H7 (cell line): ENCODE data around the gene RABGAP1L. TPM values are rescaled to one million over a fixed set of nuclear protein-coding genes. Genes with fewer than 3 reads are reported as not detected.
"Not testable (repeated sequence)": the region's sequence is repeated elsewhere in the genome, so short reads cannot be mapped to it uniquely, and the experiment has no call there.

Experiments
- DNase-seq: peaks from one replicate; pipeline ENCODE4 v3.0.0; 2012
- H3K27me3 ChIP-seq: 2 replicates; pipeline ENCODE4 v1.6.0; 2011; ENCODE audit warnings: mild to moderate bottlenecking, low read length; ENCODE audit not compliant: control insufficient read depth, insufficient read depth
- H3K36me3 ChIP-seq: replicated peaks from 2 replicates; pipeline ENCODE4 v1.5.1; 2011; ENCODE audit warnings: low read length; ENCODE audit not compliant: control insufficient read depth, insufficient read depth
- H3K4me3 ChIP-seq: 2 replicates; pipeline ENCODE4 v1.5.1; 2011; ENCODE audit warnings: low read depth, mild to moderate bottlenecking, control low read depth, low read length, moderate library complexity; ENCODE audit not compliant: insufficient read depth
- total RNA-seq: library from RNA; depleted of rRNA; stranded (reverse); fragments of >200 nt; shearing (Covaris generic); gene quantifications from 2 replicates; pipeline ENCODE4 v1.2.3, GENCODE V29; 2014

The RABGAP1L gene
- total RNA-seq, 1 experiment from 2014 or later: 31.9 TPM

DNA sequence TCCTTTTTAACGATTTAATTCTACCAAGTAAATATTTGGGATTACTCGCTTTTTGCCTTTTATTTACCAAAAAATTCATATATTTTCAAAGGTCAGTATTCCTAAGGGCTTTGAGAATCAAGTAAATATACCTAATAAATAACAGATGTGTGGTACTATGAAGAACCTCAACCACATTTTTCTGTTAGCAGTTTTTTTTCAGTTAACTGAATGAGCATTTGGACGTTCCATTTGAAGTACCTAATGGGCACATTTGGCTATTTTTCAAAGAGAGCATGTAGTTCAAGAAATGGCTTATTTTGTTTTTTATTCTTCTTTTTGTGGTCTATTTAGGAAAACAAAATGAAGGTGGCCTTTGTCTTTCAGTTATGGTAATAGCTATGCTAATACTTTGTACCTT lies 541.5 kb downstream of the RABGAP1L start:
- Histone ChIP-seq H3K27me3 (no peaks in the 10 kb centered on the region), H3K4me3 (no peak overlapping the region), H3K36me3 (no peaks in the 10 kb centered on the region)
- no peak for DNase-seq

DNA sequence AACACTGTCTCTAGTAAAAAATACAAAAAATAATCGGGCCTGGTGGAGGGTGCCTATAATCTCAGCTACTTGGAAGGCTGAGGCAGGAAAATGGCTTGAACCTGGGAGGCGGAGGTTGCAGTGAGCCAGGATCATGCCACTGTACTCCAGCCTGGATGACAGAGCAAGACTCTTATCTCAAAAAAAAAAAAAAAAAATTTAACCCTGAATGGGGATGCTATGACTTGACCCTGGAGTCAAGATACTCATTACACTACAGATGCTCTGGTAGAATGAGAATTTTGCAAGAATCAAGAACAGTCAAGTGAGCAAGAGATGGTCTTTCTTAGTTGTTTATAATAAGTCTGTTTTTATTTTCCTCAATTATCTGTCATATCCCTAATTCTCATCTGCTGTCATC lies 542.2 kb downstream of the RABGAP1L start:
- Histone ChIP-seq H3K36me3 (no peaks in the 10 kb centered on the region), H3K27me3 (no peaks in the 10 kb centered on the region), H3K4me3 (no peak overlapping the region)
- DNase-seq: no peak

DNA sequence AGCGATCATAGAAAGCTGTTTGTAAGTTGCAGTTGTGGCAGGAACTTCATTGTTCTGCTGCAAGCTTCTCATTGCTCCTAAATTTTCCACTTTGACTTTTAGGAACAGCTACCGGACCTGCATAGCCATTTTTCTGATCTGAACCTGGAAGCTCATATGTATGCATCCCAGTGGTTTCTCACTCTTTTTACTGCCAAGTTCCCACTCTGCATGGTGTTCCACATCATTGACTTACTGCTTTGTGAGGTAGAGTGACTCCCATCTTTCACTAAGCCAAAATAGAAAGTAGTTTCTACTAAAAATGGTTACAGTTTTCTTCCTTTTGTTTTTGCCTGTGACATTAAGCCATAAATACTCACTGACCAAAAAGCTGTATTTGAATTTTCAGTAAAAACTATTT lies 542.7 kb downstream of the RABGAP1L start:
- Histone ChIP-seq H3K36me3 (no peaks in the 10 kb centered on the region), H3K4me3 (no peak overlapping the region), H3K27me3 (no peaks in the 10 kb centered on the region)
- DNase-seq: no peak

DNA sequence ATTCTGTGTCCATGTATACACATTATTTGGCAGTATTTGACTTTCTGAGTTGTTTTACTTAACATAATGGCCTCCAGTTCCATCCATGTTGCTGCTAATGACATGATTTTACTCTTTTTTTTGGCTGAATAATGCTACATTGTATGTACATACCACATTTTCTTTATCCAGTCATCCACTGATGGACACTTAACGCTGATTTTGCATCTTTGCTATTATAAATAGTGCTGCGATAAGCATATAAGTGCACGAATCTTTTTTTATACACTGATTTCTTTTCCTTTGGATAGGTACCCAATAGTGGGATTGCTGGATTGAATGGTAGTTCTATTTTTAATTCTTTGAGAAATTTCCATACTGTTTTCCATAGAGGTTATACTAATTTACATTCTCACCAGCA lies 544.0 kb downstream of the RABGAP1L start:
- H3K4me3 ChIP-seq: no peak overlapping the region
- no peak for DNase-seq
- H3K36me3 ChIP-seq: no peaks in the 10 kb centered on the region
- H3K27me3 ChIP-seq: no peaks in the 10 kb centered on the region

DNA sequence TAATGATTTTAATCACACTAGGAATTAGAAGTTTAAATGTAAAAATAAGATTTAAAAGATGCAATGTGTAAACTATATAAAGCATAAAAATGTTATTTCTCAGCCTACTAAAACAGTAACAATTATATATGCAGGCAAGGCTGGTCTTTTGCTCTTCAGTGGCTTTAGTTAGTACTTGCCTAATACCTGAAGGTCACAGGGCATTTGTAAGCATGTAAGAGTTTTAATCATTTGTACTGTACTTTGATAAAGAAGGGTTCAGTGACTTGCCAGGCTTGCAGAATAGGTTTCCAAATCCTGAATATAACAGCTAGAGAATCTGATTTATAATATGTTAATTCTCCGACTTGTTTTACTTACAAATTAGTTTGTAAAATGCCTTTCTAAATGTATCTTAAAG lies 545.0 kb downstream of the RABGAP1L start:
- Histone ChIP-seq H3K27me3 (no peaks in the 10 kb centered on the region), H3K4me3 (no peak overlapping the region), H3K36me3 (no peaks in the 10 kb centered on the region)
- no peak for DNase-seq

DNA sequence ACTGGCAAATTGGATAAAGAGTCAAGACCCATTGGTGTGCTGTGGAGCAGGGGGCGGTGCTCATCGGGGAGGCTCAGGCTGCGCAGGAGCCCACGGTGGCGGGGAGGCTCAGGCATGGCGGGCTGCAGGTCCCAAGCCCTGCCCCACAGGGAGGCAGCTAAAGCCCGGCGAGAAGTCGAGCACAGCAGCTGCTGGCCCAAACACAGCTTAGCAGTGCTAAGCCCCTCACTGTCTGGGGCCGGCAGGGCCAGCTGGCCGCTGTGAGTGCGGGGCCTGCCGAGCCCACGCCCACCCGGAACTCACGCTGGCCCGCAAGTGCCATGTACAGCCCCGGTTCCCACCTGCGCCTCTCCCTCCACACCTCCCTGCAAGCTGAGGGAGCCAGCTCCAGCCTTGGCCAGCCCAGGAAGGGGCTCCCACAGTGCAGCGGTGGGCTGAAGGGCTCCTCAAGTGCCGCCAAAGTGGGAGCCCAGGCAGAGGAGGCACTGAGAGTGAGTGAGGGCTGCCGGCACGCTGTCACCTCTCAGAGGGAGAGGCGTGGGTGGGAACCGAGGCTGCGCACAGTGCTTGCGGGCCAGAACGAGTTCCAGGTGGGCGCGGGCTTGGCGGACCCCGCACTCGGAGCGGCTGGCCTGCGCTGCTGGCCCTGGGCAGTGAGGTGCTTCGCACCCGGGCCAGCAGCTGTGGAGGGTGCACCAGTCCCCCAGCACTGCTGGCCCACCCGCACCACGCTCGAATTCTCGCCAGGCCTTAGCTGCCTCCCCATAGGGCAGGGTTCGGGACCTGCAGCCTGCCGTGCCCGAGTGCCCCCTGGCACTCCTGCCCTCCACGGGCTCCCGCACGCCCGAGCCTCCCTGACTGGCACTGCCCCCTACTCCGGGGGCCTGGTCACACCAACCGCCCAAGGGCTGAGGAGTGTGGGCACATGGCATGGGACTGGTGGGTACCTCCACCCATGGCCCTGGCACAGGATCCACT lies 551.8 kb downstream of the RABGAP1L start:
- DNase-seq: no peak
- Histone ChIP-seq H3K36me3 (no peaks in the 10 kb centered on the region), H3K27me3 (no peaks in the 10 kb centered on the region), H3K4me3 (no peak overlapping the region)

DNA sequence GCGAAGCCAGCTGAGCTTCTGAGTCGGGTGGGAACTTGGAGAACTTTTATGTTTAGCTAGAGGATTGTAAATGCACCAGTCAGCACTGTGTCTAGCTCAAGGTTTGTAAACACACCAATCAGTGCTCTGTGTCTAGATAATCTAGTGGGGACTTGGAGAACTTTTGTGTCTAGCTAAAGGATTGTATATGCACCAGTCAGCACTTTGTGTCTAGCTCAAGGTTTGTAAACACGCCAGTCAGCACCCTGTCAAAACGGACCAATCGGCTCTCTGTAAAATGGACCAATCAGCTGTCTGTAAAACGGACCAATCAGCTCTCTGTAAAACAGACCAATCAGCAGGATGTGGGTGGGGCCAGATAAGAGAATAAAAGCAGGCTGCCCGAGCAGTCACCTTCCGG lies 552.5 kb downstream of the RABGAP1L start:
- not testable (repeated sequence) for DNase-seq, H3K27me3 ChIP-seq, H3K4me3 ChIP-seq, H3K36me3 ChIP-seq

DNA sequence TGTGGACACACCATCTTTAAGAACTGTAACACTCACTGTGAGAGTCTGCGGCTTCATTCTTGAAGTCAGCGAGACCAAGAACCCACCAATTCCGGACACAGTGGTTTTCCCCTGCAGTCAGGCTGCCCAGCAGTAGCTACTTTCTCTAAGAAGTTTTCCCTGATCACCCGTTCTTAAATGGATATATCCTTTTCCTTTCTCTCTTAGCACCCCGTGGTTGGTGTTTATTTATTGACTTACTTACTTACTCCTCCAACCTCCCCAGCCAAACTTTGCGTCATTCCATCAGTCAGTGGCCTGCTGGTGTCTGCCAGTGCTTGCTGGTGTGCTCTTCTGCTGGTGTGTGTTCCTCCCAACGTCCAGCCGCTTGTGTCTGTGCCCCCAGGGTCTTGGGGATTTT lies 553.2 kb downstream of the RABGAP1L start:
- no peaks in the 10 kb centered on the region for H3K36me3 ChIP-seq
- no peak for DNase-seq
- H3K27me3 ChIP-seq: no peaks in the 10 kb centered on the region
- no peak overlapping the region for H3K4me3 ChIP-seq

DNA sequence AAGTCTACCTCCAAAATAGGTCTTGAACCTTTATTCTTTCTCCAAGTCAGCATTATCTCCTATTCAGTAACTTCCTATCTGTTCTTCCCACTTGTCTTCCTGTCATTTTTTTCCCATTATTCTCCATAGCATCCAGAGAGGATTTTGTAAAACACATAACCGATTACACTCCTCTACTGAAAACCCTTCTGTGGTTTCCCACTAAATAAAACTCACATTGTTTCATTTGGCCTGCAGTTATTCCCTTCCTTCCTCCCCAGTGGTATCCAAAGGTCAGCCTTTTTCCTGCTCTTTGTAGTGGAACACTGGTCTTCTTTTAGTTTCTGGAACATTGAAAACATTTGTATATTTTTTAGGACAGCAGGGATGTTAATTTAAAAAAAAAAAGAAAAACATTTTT lies 554.5 kb downstream of the RABGAP1L start:
- Histone ChIP-seq H3K36me3 (no peaks in the 10 kb centered on the region), H3K27me3 (no peaks in the 10 kb centered on the region), H3K4me3 (no peak overlapping the region)
- no peak for DNase-seq

DNA sequence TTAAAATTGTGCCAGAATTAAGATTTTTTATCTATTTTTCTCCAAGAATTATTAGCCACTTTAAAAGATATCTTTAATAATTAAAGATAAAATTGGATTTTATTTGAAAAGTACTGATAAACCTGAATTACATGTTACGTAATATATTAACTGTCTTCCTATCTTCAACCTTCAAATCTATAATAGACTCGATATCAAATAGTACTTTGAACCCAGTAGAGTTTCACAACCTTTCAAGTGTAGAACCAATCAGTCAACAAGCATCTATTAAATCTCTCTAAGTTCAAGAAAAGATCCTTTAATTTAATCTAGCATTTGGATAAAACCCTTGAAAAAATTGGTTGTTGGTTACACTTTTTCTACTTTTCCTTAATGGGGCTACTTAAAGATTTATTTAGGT lies 559.9 kb downstream of the RABGAP1L start:
- Histone ChIP-seq H3K36me3 (no peaks in the 10 kb centered on the region), H3K27me3 (no peaks in the 10 kb centered on the region), H3K4me3 (no peak overlapping the region)
- DNase-seq: no peak

DNA sequence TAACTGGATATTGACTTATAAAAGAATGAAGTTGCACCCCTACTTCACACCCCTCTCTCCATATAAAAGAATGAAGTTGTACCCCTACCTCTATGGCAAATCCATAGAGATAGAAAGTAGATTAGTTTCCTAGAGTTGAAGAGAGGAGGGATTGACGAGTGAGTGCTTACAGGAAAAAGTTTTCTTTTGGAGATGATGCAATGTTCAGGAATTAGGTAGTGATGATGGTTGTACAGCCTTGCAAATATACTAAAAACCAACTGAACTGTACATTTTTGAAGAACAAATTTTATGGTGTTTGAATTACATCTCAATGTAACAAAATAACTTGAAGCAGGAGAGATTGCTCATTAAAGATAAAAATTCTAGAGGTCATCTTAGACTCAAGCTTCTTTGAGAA lies 561.3 kb downstream of the RABGAP1L start:
- Histone ChIP-seq H3K27me3 (no peaks in the 10 kb centered on the region), H3K4me3 (no peak overlapping the region), H3K36me3 (no peaks in the 10 kb centered on the region)
- no peak for DNase-seq

DNA sequence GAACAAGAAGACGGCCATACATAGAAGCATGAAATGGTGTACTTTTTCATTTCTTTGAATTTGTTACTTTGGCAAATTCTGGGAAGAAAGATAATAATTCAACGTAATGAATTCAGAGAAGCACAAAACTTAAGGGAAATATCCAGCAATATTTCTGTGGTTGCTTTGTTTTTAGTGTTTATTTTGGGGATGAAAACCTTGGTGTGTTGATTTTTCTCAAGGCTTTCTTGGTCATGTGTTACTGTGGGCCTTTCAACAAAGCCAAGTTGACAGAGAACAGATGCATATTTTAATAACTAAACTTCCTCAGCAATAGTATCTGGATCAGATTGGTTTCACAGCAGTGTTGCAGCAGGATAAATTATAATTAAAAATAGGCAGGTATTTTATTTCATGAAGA lies 561.9 kb downstream of the RABGAP1L start:
- H3K36me3 ChIP-seq: no peaks in the 10 kb centered on the region
- H3K27me3 ChIP-seq: no peaks in the 10 kb centered on the region
- no peak for DNase-seq
- H3K4me3 ChIP-seq: no peak overlapping the region

DNA sequence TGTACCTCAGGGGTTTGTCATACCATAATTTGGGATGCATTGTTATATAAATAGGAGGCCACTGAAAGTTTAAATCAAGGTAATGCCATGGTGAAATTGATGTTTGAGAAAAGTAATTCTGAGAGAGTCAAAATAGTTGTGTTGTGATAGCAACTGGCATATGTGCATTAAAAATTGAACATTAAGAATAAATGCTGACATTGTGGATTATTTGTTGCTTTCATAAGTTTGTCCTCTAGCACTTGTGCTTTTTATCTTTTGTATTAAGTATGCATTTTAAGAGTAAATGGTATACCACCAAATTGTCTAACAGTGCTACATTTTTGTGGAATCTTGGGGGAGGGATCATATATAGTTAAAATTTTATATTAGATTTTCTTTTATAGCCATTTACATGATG lies 564.5 kb downstream of the RABGAP1L start:
- DNase-seq: no peak
- Histone ChIP-seq H3K36me3 (no peaks in the 10 kb centered on the region), H3K27me3 (no peaks in the 10 kb centered on the region), H3K4me3 (no peak overlapping the region)

DNA sequence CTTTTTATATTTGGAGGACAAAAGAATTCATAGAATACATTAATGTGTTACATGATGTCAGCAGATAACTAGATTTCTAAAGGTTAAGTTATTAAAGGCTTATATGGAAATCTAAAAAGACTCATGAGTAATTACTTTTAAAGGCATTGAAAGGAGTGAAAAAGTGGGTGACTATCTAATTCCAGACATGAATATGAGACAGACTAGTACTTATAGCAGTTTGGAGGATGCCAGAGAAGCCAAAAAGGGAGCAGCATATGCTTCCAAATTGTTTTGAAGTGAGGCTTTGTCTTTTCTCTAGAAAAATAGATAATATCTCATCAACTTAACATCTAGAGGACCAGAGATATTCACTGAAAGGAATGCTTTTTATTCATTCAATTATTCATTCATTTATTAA lies 564.9 kb downstream of the RABGAP1L start:
- Histone ChIP-seq H3K36me3 (no peaks in the 10 kb centered on the region), H3K27me3 (no peaks in the 10 kb centered on the region), H3K4me3 (no peak overlapping the region)
- no peak for DNase-seq

DNA sequence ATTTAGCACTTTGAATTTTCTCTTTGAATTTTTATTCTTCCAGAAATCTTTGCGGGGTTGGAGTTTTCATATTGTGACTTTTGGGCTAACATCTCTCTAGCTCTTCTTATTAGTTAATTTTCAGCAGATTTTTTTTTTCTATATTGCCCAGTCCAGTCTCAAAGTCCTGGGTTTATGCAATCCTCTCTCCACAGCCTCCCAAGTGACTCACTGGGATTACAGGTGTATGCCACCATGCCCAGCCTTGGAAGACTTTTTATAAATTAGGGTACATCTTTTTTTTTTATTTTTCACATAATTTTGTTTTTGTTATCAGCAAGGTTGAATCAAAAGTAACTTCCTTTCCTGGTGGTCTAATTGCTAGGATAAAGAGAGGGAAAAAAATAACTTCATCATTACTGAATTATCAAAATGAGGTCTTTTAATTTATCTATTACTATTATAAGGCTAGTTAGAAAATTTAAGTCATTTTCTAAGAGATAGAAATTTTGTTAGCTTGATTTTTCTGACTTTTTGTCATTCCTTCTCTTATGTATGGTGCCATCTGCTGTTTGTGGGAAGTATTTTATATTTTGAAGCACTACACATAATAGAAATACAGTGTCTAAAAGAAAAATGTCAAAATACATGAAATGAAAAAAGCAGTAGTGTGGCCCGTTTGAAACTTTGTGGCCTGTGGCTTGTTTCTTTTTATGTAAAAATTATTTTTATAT lies 567.0 kb downstream of the RABGAP1L start:
- DNase-seq: no peak

More for the DNA sequence above, 567.0 kb downstream of the RABGAP1L start:
- Histone ChIP-seq H3K27me3 (no peaks in the 10 kb centered on the region), H3K36me3 (no peaks in the 10 kb centered on the region), H3K4me3 (no peak overlapping the region)
